ENCODE data around the gene SPAG17. TPM values are rescaled to one million over a fixed set of nuclear protein-coding genes. Genes with fewer than 3 reads are reported as not detected.

Gene SPAG17
- total RNA-seq, 1 donor from 2014 or later = 0.12 TPM

- no peak overlapping the region for H3K4me3 ChIP-seq
- TF ChIP-seq CTCF (IDR thresholded peaks at IDR 0.05) = no peak
- ATAC-seq = no peak
- DNase-seq = no peak
- H3K36me3 ChIP-seq = no peaks in the 10 kb centered on the region
- no peak overlapping the region for H3K27ac ChIP-seq
- H3K9me3 ChIP-seq = no peaks in the 10 kb centered on the region
- intact Hi-C loops (cut with DNase I) = no loop called here
- H3K4me1 ChIP-seq = no peaks in the 10 kb centered on the region
- H3K27me3 ChIP-seq = no peaks in the 10 kb centered on the region
Measured at GRCh38 chr1:118110580-118110979, 74.4 kb downstream of the SPAG17 start.

GRCh38 chr1:118104951-118105350 lies 80.1 kb downstream of the SPAG17 start:
- H3K4me3 ChIP-seq = no peak overlapping the region
- TF ChIP-seq CTCF (IDR thresholded peaks at IDR 0.05) = no peak
- H3K27me3 ChIP-seq = no peaks in the 10 kb centered on the region
- no peaks in the 10 kb centered on the region for H3K36me3 ChIP-seq
- no peaks in the 10 kb centered on the region for H3K4me1 ChIP-seq
- no peaks in the 10 kb centered on the region for H3K9me3 ChIP-seq
- no peak for DNase-seq
- H3K27ac ChIP-seq = no peak overlapping the region
- ATAC-seq = no peak
- intact Hi-C loops (cut with DNase I) = no loop called here

- no peak for TF ChIP-seq CTCF (IDR thresholded peaks at IDR 0.05)
- Histone ChIP-seq H3K4me3 (no peak overlapping the region), H3K9me3 (no peaks in the 10 kb centered on the region), H3K4me1 (no peaks in the 10 kb centered on the region), H3K27ac (no peak overlapping the region), H3K27me3 (no peaks in the 10 kb centered on the region), H3K36me3 (no peaks in the 10 kb centered on the region)
- intact Hi-C loops (cut with DNase I) = no loop called here
- ATAC-seq (no peak), DNase-seq (no peak)
Measured at GRCh38 chr1:118102445-118102844, 82.6 kb downstream of the SPAG17 start.

GRCh38 chr1:118101999-118102398 lies 83.0 kb downstream of the SPAG17 start:
- ATAC-seq = no peak
- Histone ChIP-seq H3K36me3 (no peaks in the 10 kb centered on the region), H3K27me3 (no peaks in the 10 kb centered on the region), H3K9me3 (no peaks in the 10 kb centered on the region), H3K27ac (no peak overlapping the region), H3K4me3 (no peak overlapping the region), H3K4me1 (no peaks in the 10 kb centered on the region)
- DNase-seq = no peak
- no peak for TF ChIP-seq CTCF (IDR thresholded peaks at IDR 0.05)
- intact Hi-C loops (cut with DNase I) = no loop called here

- intact Hi-C loops (cut with DNase I) = no loop called here
- Histone ChIP-seq H3K27me3 (no peaks in the 10 kb centered on the region), H3K27ac (no peak overlapping the region), H3K4me1 (no peaks in the 10 kb centered on the region), H3K9me3 (no peaks in the 10 kb centered on the region), H3K4me3 (no peak overlapping the region), H3K36me3 (no peaks in the 10 kb centered on the region)
- TF ChIP-seq CTCF (IDR thresholded peaks at IDR 0.05) = no peak
- ATAC-seq = no peak
- DNase-seq = no peak
Measured at GRCh38 chr1:118101515-118101844, 83.5 kb downstream of the SPAG17 start.

All from upper lobe of right lung (tissue), 1 donor.